SK-N-SH (cell line): ENCODE measurements around the gene RBSN.

Experiments used
- EP300 ChIP-seq, 2 experiments: IDR thresholded peaks; 2 replicates each; pipeline versions ENCODE4 v1.4.0 to v1.6.1; 2012; ENCODE audit warnings: borderline replicate concordance in 1 of 2, low read depth in 1 of 2, low read length in 1 of 2
- FOSL2 ChIP-seq: IDR thresholded peaks from 2 replicates; pipeline ENCODE4 v1.4.0; 2012; ENCODE audit warnings: low read depth, mild to moderate bottlenecking, moderate library complexity, borderline replicate concordance
- FOXJ3 ChIP-seq: sonication (generic); formaldehyde crosslinking; IDR thresholded peaks from 2 replicates; pipeline ENCODE4 v1.5.1; 2020; ENCODE audit warnings: mild to moderate bottlenecking, missing genetic modification reagents
- GABPA ChIP-seq: IDR thresholded peaks from 2 replicates; pipeline ENCODE4 v1.4.0; 2012; ENCODE audit warnings: low read depth, mild to moderate bottlenecking
- RCOR1 ChIP-seq: fragments of 150-350 bp; IDR thresholded peaks from 2 replicates; pipeline ENCODE4 v1.6.1; 2017; ENCODE audit warnings: antibody characterized with exemption, low read length
- RFX5 ChIP-seq: IDR thresholded peaks from 2 replicates; pipeline ENCODE4 v1.6.1; 2012; ENCODE audit warnings: mild to moderate bottlenecking, improper control_type of control experiment, low read length
- SMC3 ChIP-seq: IDR thresholded peaks from 2 replicates; pipeline ENCODE4 v1.6.1; 2012; ENCODE audit warnings: low read depth, low read length, improper control_type of control experiment
- TAF1 ChIP-seq: IDR thresholded peaks from 2 replicates; pipeline ENCODE4 v1.6.1; 2012; ENCODE audit warnings: low read depth, mild to moderate bottlenecking, low read length, moderate library complexity, borderline replicate concordance
- YY1 ChIP-seq: IDR thresholded peaks from 2 replicates; pipeline ENCODE4 v1.4.0; 2012; ENCODE audit warnings: low read depth, mild to moderate bottlenecking
- TF ChIP-seq, protein P1 (sequence below): fragments of 200-600 bp; sonication (generic); IDR thresholded peaks from 2 replicates; pipeline ENCODE4 v1.6.1; 2017; ENCODE audit warnings: antibody characterized with exemption, mild to moderate bottlenecking, moderate library complexity
- TF ChIP-seq, protein P2 (sequence below): IDR thresholded peaks from 2 replicates; pipeline ENCODE4 v1.6.1; 2012; ENCODE audit warnings: mild to moderate bottlenecking, low read depth, low read length, moderate library complexity

DNA sequence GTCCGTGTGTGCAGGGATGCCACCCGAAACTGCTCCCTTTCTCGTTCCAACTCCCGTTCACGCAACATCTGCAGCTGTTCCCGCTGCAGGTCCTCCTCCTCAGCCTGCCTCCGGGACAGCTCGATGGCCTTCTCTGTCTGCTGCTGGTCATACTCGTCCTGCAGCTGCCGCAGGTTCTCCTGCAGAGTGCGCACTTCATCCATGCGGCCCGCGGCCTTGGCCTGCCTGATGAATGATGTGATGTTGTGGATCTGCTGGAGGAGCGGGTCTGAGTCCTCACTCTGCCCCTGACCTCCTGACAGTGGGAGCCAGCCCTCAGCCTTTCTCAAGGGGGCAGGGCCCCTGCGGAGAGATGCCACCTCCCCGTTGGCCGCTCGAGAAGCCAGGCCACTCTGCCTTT, 24.4 kb downstream of the RBSN start:
- TF ChIP-seq SMC3 (no peak), FOXJ3 (CRISPR knock-in tag) (no peak), RFX5 (no peak), GABPA (no peak), EP300 (IDR thresholded peaks at IDR 0.05; ENCODE audit: borderline replicate concordance in 1 of 2, low read depth in 1 of 2, low read length in 1 of 2) (no peak), YY1 (no peak), FOSL2 (no peak), RCOR1 (no peak), TAF1 (no peak)
- TF ChIP-seq, protein P1, sequence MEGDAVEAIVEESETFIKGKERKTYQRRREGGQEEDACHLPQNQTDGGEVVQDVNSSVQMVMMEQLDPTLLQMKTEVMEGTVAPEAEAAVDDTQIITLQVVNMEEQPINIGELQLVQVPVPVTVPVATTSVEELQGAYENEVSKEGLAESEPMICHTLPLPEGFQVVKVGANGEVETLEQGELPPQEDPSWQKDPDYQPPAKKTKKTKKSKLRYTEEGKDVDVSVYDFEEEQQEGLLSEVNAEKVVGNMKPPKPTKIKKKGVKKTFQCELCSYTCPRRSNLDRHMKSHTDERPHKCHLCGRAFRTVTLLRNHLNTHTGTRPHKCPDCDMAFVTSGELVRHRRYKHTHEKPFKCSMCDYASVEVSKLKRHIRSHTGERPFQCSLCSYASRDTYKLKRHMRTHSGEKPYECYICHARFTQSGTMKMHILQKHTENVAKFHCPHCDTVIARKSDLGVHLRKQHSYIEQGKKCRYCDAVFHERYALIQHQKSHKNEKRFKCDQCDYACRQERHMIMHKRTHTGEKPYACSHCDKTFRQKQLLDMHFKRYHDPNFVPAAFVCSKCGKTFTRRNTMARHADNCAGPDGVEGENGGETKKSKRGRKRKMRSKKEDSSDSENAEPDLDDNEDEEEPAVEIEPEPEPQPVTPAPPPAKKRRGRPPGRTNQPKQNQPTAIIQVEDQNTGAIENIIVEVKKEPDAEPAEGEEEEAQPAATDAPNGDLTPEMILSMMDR = no peak
- TF ChIP-seq, protein P2, sequence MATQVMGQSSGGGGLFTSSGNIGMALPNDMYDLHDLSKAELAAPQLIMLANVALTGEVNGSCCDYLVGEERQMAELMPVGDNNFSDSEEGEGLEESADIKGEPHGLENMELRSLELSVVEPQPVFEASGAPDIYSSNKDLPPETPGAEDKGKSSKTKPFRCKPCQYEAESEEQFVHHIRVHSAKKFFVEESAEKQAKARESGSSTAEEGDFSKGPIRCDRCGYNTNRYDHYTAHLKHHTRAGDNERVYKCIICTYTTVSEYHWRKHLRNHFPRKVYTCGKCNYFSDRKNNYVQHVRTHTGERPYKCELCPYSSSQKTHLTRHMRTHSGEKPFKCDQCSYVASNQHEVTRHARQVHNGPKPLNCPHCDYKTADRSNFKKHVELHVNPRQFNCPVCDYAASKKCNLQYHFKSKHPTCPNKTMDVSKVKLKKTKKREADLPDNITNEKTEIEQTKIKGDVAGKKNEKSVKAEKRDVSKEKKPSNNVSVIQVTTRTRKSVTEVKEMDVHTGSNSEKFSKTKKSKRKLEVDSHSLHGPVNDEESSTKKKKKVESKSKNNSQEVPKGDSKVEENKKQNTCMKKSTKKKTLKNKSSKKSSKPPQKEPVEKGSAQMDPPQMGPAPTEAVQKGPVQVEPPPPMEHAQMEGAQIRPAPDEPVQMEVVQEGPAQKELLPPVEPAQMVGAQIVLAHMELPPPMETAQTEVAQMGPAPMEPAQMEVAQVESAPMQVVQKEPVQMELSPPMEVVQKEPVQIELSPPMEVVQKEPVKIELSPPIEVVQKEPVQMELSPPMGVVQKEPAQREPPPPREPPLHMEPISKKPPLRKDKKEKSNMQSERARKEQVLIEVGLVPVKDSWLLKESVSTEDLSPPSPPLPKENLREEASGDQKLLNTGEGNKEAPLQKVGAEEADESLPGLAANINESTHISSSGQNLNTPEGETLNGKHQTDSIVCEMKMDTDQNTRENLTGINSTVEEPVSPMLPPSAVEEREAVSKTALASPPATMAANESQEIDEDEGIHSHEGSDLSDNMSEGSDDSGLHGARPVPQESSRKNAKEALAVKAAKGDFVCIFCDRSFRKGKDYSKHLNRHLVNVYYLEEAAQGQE = no peak
